IMR-90 (cell line): ENCODE data around the gene PLA2G10. TPM values are rescaled to one million over a fixed set of nuclear protein-coding genes. Genes with fewer than 3 reads are reported as not detected.

Experiments used
- ATAC-seq: fragments of 200-7000 bp; cut with Tn5 transposase; 2 replicates; pipeline ENCODE4 v1.9.1; 2020; ENCODE audit warnings: low read depth, mild to moderate bottlenecking, moderate library complexity
- BruUV-seq: library from RNA; stranded (reverse); fragments of 400-500 nt; replicated peaks from 2 replicates; lab custom pipeline; 2021; lab: Mats Ljungman, UMichigan
- CTCF ChIA-PET: fragments of 300-600 bp; formaldehyde crosslinking; extraction: SDS; loops from one replicate; lab custom pipeline; 2021; ENCODE audit warnings: antibody characterized with exemption; lab: Yijun Ruan, JAX
- POLR2A ChIA-PET: fragments of 300-600 bp; sonication (Branson Sonifier 250); formaldehyde crosslinking; loops from one replicate; lab custom pipeline; 2022; ENCODE audit warnings: antibody characterized with exemption; ENCODE audit not compliant: unreplicated experiment; lab: Charles Lee
- DNase-seq: peaks from one replicate; pipeline ENCODE4 v3.0.0; 2013
- H2AFZ ChIP-seq: replicated peaks from 2 replicates; pipeline ENCODE3; 2013; ENCODE audit warnings: low read length, mild to moderate bottlenecking; ENCODE audit not compliant: poor library complexity
- H2AK5ac ChIP-seq: 2 replicates; pipeline ENCODE4 v1.6.1; 2013; ENCODE audit warnings: low read depth, low read length, inconsistent platforms
- H2AK9ac ChIP-seq: replicated peaks from 2 replicates; pipeline ENCODE3; 2013; ENCODE audit warnings: mild to moderate bottlenecking, low read depth, low read length, moderate library complexity; ENCODE audit not compliant: poor library complexity
- H2BK120ac ChIP-seq: 2 replicates; pipeline ENCODE4 v1.6.1; 2013; ENCODE audit warnings: low read depth, low read length, inconsistent platforms
- H2BK15ac ChIP-seq: 3 replicates; pipeline ENCODE4 v1.6.1; 2013; ENCODE audit warnings: low read depth, low read length, inconsistent platforms
- H2BK20ac ChIP-seq: 2 replicates; pipeline ENCODE4 v1.6.1; 2013; ENCODE audit warnings: low read depth, mild to moderate bottlenecking, inconsistent platforms, low read length, moderate library complexity
- H2BK5ac ChIP-seq: 2 replicates; pipeline ENCODE4 v1.6.1; 2013; ENCODE audit warnings: mild to moderate bottlenecking, low read depth, low read length, inconsistent platforms; ENCODE audit not compliant: poor library complexity, severe bottlenecking
- H3K14ac ChIP-seq: replicated peaks from 2 replicates; pipeline ENCODE4 v1.6.1; 2013; ENCODE audit warnings: low read depth, low read length, inconsistent platforms
- H3K18ac ChIP-seq: 2 replicates; pipeline ENCODE4 v1.6.1; 2013; ENCODE audit warnings: low read depth, low read length, control low read depth
- H3K23ac ChIP-seq: 2 replicates; pipeline ENCODE4 v1.6.1; 2013; ENCODE audit warnings: low read depth, low read length, inconsistent platforms
- H3K27ac ChIP-seq: 2 replicates; pipeline ENCODE4 v1.5.1; 2013; ENCODE audit warnings: mild to moderate bottlenecking, control low read depth, low read length; ENCODE audit not compliant: insufficient read depth
- H3K27me3 ChIP-seq: 2 replicates; pipeline ENCODE4 v1.6.1; 2013; ENCODE audit warnings: low read length; ENCODE audit not compliant: control insufficient read depth, insufficient read depth
- H3K36me3 ChIP-seq: 2 replicates; pipeline ENCODE4 v1.6.1; 2013; ENCODE audit warnings: low read length, mixed read lengths; ENCODE audit not compliant: control insufficient read depth, insufficient read depth
- H3K4ac ChIP-seq: 2 replicates; pipeline ENCODE4 v1.6.1; 2013; ENCODE audit warnings: low read depth, low read length, inconsistent platforms
- H3K4me1 ChIP-seq: 2 replicates; pipeline ENCODE4 v1.6.1; 2013; ENCODE audit warnings: low read length, mixed read lengths; ENCODE audit not compliant: control insufficient read depth, insufficient read depth
- H3K4me2 ChIP-seq: 2 replicates; pipeline ENCODE4 v1.6.1; 2013; ENCODE audit warnings: low read depth, mild to moderate bottlenecking, control low read depth, low read length, moderate library complexity
- H3K4me3 ChIP-seq: 2 replicates; pipeline ENCODE4 v1.5.1; 2013; ENCODE audit warnings: low read depth, mild to moderate bottlenecking, control low read depth, low read length, moderate library complexity; ENCODE audit not compliant: insufficient read depth
- H3K56ac ChIP-seq: 2 replicates; pipeline ENCODE4 v1.6.1; 2013; ENCODE audit warnings: low read length, inconsistent platforms; ENCODE audit not compliant: insufficient read depth; ENCODE audit errors: extremely low read depth
- H3K79me1 ChIP-seq, 2 experiments: 2 replicates each; pipeline ENCODE4 v1.6.1; 2013; ENCODE audit warnings: low read length in 2 of 2, inconsistent platforms in 1 of 2, low read depth in 1 of 2
- H3K9ac ChIP-seq: 2 replicates; pipeline ENCODE4 v1.6.1; 2013; ENCODE audit warnings: low read depth, low read length, control low read depth
- H3K9me1 ChIP-seq: 2 replicates; pipeline ENCODE4 v1.6.1; 2013; ENCODE audit warnings: low read length, inconsistent platforms; ENCODE audit not compliant: insufficient read depth
- H3K9me3 ChIP-seq: 2 replicates; pipeline ENCODE4 v1.6.1; 2013; ENCODE audit warnings: low read length; ENCODE audit not compliant: control insufficient read depth, insufficient read depth
- H4K20me1 ChIP-seq: 2 replicates; pipeline ENCODE4 v1.6.1; 2013; ENCODE audit warnings: low read length, inconsistent platforms; ENCODE audit not compliant: insufficient read depth
- H4K5ac ChIP-seq: 2 replicates; pipeline ENCODE4 v1.6.1; 2013; ENCODE audit warnings: mild to moderate bottlenecking, low read depth, low read length, control low read depth
- H4K8ac ChIP-seq, 2 experiments: 2 replicates each; pipeline ENCODE4 v1.6.1; 2013; ENCODE audit warnings: low read depth in 2 of 2, low read length in 2 of 2, control low read depth in 1 of 2, inconsistent platforms in 1 of 2
- H4K91ac ChIP-seq: 2 replicates; pipeline ENCODE4 v1.6.1; 2013; ENCODE audit warnings: low read depth, low read length, inconsistent platforms; ENCODE audit not compliant: insufficient read depth
- CEBPB ChIP-seq: IDR thresholded peaks from 2 replicates; pipeline ENCODE4 v1.6.1; 2012; ENCODE audit warnings: low read depth, low read length, improper control_type of control experiment
- CHD1 ChIP-seq: IDR thresholded peaks from 2 replicates; pipeline ENCODE4 v1.6.1; 2012; ENCODE audit warnings: low read depth, low read length, improper control_type of control experiment
- FOS ChIP-seq: fragments of 150-350 bp; IDR thresholded peaks from 2 replicates; pipeline ENCODE4 v1.6.1; 2016; ENCODE audit warnings: low read depth, low read length
- MAZ ChIP-seq: IDR thresholded peaks from 2 replicates; pipeline ENCODE4 v1.6.1; 2012; ENCODE audit warnings: low read depth, mild to moderate bottlenecking, low read length, improper control_type of control experiment, moderate library complexity, borderline replicate concordance
- MXI1 ChIP-seq: IDR thresholded peaks from 2 replicates; pipeline ENCODE4 v1.6.1; 2012; ENCODE audit warnings: low read depth, mild to moderate bottlenecking, low read length, moderate library complexity, borderline replicate concordance
- NFE2L2 ChIP-seq: fragments of 150-350 bp; IDR thresholded peaks from 2 replicates; pipeline ENCODE4 v1.6.1; 2016; ENCODE audit warnings: low read depth, mild to moderate bottlenecking, low read length
- POLR2A ChIP-seq: IDR thresholded peaks from 2 replicates; pipeline ENCODE4 v1.6.1; 2012; ENCODE audit warnings: mild to moderate bottlenecking, low read depth, low read length
- RAD21 ChIP-seq: IDR thresholded peaks from 2 replicates; pipeline ENCODE4 v1.6.1; 2012; ENCODE audit warnings: low read length, improper control_type of control experiment
- RCOR1 ChIP-seq: IDR thresholded peaks from 2 replicates; pipeline ENCODE4 v1.6.1; 2012; ENCODE audit warnings: mild to moderate bottlenecking, low read length, improper control_type of control experiment; ENCODE audit not compliant: insufficient replicate concordance
- RFX5 ChIP-seq: IDR thresholded peaks from 2 replicates; pipeline ENCODE4 v1.8.0; 2012; ENCODE audit warnings: low read depth, mild to moderate bottlenecking, low read length, moderate library complexity
- SMC3 ChIP-seq: fragments of 150-350 bp; IDR thresholded peaks from 2 replicates; pipeline ENCODE4 v1.6.1; 2016; ENCODE audit warnings: low read depth, mild to moderate bottlenecking, antibody characterized with exemption, low read length, moderate library complexity
- USF2 ChIP-seq: fragments of 150-350 bp; IDR thresholded peaks from 2 replicates; pipeline ENCODE4 v1.6.1; 2017; ENCODE audit warnings: mild to moderate bottlenecking, antibody characterized with exemption, low read length, low read depth
- WGBS, 2 experiments: methylation state at CpG; one replicate each; pipeline versions ENCODE4 v1.1.5 to v1.1.7; 2013; ENCODE audit warnings: missing lambda C conversion rate in 2 of 2; ENCODE audit not compliant: insufficient read length in 1 of 2; ENCODE audit errors: extremely low coverage in 2 of 2; 5-methylcytosine and 5-hydroxymethylcytosine counted together
- dilution Hi-C: fragments of 300-500 bp; cut with HindIII; formaldehyde crosslinking; loops from one replicate; pipeline ENCODE4 v1.14.3; 2018; ENCODE audit warnings: low sequenced_read_pairs; ENCODE audit not compliant: unreplicated experiment
- in situ Hi-C: fragments of 300-500 bp; cut with MboI; formaldehyde crosslinking; loops from 3 replicates; pipeline ENCODE4 v1.14.3; 2019; ENCODE audit warnings: low sequenced_read_pairs, inconsistent platforms, mixed read lengths
- intact Hi-C: fragments of 100-400 bp; cut with micrococcal nuclease; formaldehyde crosslinking; loops from 2 replicates; pipeline ENCODE4 v1.10.0; 2022
- polyA plus RNA-seq, 3 experiments: library from polyadenylated mRNA; depleted of rRNA; stranded (reverse); fragments of >200 nt; gene quantifications; 2 replicates each; pipeline ENCODE4 v1.2.3, GENCODE V29; 2012; ENCODE audit warnings: low replicate concordance in 1 of 3
- total RNA-seq: library from RNA; depleted of rRNA; stranded (reverse); fragments of >200 nt; gene quantifications from 2 replicates; pipeline ENCODE4 v1.2.3, GENCODE V29; 2012
- TF ChIP-seq, protein P1 (sequence below): fragments of 150-350 bp; IDR thresholded peaks from 2 replicates; pipeline ENCODE4 v1.6.1; 2016; ENCODE audit warnings: low read depth, mild to moderate bottlenecking, low read length, moderate library complexity, borderline replicate concordance
- TF ChIP-seq, protein P2 (sequence below): conservative IDR thresholded peaks from 2 replicates; pipeline ENCODE4 v1.5.1; 2012; ENCODE audit warnings: mild to moderate bottlenecking, low read depth, low read length, improper control_type of control experiment

PLA2G10 gene
- total and polyA plus RNA-seq, 2 of the 4 experiments (the other 2 are of a cell fraction) = not detected

DNA sequence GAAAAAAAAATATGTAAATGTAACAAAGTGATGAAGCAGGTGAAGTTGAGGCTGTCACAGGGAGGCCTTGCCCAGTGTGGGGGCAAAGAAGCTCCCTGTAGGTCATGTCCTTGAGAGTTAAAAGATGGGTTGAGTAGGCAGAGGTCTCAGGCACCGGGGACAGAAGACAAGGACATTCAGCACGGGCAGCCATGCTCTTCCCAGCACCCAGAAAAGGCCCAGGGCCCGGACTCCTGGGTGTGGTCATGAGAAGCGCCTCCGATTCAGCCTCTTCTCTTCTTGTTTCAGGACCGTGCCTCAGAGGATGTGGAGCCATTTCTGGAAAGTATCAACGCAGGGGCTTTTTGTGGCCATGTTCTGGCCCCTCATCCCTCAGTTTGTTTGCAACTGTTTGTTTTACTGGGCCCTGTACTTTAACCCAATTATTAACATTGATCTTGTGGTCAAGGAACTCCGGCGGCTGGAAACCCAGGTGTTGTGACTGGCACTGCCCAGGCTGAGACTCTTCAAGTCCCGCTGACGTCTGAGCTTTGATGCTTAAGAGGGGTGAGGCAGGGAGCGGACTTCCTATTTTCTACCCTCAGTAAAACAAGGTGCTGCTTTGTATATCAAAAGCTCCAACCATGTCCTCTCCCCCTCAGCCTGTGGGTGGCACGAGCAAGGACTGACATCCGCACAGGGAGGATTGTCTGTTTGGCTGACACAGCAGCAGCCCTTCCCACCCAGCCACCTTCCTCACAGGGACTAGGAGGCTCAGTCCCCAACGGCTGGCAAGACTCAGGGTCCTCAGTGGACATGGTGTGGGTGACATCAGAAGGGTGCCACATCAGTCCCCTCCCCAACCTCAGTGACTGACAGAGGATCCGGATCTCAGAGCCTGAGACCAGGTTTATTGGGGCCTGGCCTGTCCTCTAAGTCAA, 26.5 kb downstream of the PLA2G10 start:
- no peak for DNase-seq
- no peak overlapping the region for H4K91ac ChIP-seq
- intact Hi-C loops = no loop called here
- no peaks in the 10 kb centered on the region for H4K20me1 ChIP-seq
- no peak overlapping the region for H3K9ac ChIP-seq
- in situ Hi-C loops = no loop called here
- no peaks in the 10 kb centered on the region for H3K27me3 ChIP-seq
- H3K56ac ChIP-seq = no peak overlapping the region
- H2AK9ac ChIP-seq = peak overlapping the region; percentile 11
- H3K9me3 ChIP-seq = no peaks in the 10 kb centered on the region
- H3K36me3 ChIP-seq = peaks cover 35% of the 10 kb centered on the region
- no peak overlapping the region for H3K27ac ChIP-seq
- no peak overlapping the region for H3K14ac ChIP-seq
- WGBS, 2 experiments = 92% methylated on average over 6 of the region's 16 CpGs; no CpG with 5 or more reads in 1 of the 2 experiments
- H3K4me3 ChIP-seq = no peak overlapping the region
- ChIA-PET CTCF (no interaction called here), POLR2A (no interaction called here)
- H2AK5ac ChIP-seq = no peak overlapping the region
- H3K4me1 ChIP-seq = no peaks in the 10 kb centered on the region
- no peak overlapping the region for H2BK5ac ChIP-seq
- dilution Hi-C loops = no loop called here
- no peak for ATAC-seq
- TF ChIP-seq MAZ = no peak
- no peak for TF ChIP-seq NFE2L2
- no peak for TF ChIP-seq POLR2A
- TF ChIP-seq, protein P1, sequence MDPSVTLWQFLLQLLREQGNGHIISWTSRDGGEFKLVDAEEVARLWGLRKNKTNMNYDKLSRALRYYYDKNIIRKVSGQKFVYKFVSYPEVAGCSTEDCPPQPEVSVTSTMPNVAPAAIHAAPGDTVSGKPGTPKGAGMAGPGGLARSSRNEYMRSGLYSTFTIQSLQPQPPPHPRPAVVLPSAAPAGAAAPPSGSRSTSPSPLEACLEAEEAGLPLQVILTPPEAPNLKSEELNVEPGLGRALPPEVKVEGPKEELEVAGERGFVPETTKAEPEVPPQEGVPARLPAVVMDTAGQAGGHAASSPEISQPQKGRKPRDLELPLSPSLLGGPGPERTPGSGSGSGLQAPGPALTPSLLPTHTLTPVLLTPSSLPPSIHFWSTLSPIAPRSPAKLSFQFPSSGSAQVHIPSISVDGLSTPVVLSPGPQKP = no peak
- no peak for TF ChIP-seq RFX5
- TF ChIP-seq, protein P2, sequence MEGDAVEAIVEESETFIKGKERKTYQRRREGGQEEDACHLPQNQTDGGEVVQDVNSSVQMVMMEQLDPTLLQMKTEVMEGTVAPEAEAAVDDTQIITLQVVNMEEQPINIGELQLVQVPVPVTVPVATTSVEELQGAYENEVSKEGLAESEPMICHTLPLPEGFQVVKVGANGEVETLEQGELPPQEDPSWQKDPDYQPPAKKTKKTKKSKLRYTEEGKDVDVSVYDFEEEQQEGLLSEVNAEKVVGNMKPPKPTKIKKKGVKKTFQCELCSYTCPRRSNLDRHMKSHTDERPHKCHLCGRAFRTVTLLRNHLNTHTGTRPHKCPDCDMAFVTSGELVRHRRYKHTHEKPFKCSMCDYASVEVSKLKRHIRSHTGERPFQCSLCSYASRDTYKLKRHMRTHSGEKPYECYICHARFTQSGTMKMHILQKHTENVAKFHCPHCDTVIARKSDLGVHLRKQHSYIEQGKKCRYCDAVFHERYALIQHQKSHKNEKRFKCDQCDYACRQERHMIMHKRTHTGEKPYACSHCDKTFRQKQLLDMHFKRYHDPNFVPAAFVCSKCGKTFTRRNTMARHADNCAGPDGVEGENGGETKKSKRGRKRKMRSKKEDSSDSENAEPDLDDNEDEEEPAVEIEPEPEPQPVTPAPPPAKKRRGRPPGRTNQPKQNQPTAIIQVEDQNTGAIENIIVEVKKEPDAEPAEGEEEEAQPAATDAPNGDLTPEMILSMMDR = no peak
- no peak for TF ChIP-seq RAD21
- TF ChIP-seq MXI1 = no peak
- no peak for TF ChIP-seq CHD1
- no peak for TF ChIP-seq USF2
- no peak for TF ChIP-seq FOS
- no peak for TF ChIP-seq CEBPB
- TF ChIP-seq SMC3 = no peak
- TF ChIP-seq RCOR1 = no peak
- no peak overlapping the region for H3K4me2 ChIP-seq
- H4K8ac ChIP-seq = no peak overlapping the region
- no peak overlapping the region for H2BK20ac ChIP-seq
- H3K79me1 ChIP-seq = no peaks in the 10 kb centered on the region
- 0 out of 2 replicates have a peak, but pooled peaks cover 3% of the 10 kb centered on the region for H3K9me1 ChIP-seq
- no peak overlapping the region for H2BK15ac ChIP-seq
- H3K18ac ChIP-seq = no peak overlapping the region
- peak overlapping the region; percentile 3 for H2AFZ ChIP-seq
- H3K4ac ChIP-seq = no peak overlapping the region
- no peak overlapping the region; the same call in 1 of the 2 replicates for H3K23ac ChIP-seq
- no peak overlapping the region for H4K5ac ChIP-seq
- BruUV-seq = TSS peak; percentile 70
- H2BK120ac ChIP-seq = no peak overlapping the region
